DND-41 (cell line): ENCODE measurements around the gene TCL1B.

Experiments used
- EZH2 ChIP-seq: IDR thresholded peaks from 3 replicates; pipeline ENCODE4 v1.6.1; 2012; ENCODE audit warnings: borderline replicate concordance, low read depth, mild to moderate bottlenecking, moderate library complexity, low read length, inconsistent platforms; ENCODE audit not compliant: severe bottlenecking
- TF ChIP-seq, protein P1 (sequence below): IDR thresholded peaks from 2 replicates; pipeline ENCODE4 v1.5.1; 2012; ENCODE audit warnings: borderline replicate concordance, low read length, moderate library complexity, mild to moderate bottlenecking; ENCODE audit not compliant: poor library complexity, severe bottlenecking; ENCODE audit errors: extremely low read depth

DNA sequence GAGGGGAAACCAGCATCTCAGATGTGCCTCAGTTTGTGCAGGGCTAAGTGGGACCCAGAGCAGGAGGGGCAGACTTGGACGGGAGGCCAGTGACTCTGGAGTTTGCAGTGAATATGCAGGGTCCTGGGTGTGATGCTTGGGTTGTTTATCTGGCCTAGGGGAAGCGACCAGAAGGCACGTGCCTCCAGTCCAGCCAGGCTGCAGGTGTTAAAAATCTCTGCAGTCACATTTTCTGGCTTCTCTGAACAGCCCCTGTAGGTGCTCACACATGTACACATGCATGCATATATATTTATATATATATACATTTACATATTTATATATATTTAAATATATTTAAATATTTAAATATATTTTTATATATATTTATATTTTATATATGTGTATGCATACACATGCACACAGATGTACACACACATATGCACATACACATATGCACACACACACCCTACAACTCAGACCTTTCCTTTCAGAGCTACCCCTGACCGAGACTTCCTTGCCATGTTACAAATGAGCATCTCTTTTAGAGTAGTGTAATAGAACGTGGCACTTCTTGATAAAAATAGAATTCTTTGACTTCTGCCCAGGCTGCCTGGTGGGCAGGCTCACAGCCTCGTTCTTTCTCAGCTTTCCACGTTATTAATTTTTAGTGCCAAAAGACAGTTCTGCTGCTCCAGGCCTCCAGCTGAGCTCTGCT, 26.8 kb upstream of the TCL1B start:
- TF ChIP-seq, protein P1, sequence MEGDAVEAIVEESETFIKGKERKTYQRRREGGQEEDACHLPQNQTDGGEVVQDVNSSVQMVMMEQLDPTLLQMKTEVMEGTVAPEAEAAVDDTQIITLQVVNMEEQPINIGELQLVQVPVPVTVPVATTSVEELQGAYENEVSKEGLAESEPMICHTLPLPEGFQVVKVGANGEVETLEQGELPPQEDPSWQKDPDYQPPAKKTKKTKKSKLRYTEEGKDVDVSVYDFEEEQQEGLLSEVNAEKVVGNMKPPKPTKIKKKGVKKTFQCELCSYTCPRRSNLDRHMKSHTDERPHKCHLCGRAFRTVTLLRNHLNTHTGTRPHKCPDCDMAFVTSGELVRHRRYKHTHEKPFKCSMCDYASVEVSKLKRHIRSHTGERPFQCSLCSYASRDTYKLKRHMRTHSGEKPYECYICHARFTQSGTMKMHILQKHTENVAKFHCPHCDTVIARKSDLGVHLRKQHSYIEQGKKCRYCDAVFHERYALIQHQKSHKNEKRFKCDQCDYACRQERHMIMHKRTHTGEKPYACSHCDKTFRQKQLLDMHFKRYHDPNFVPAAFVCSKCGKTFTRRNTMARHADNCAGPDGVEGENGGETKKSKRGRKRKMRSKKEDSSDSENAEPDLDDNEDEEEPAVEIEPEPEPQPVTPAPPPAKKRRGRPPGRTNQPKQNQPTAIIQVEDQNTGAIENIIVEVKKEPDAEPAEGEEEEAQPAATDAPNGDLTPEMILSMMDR, result no peak
- TF ChIP-seq EZH2, result no peak
